AG09319 (cell line): ENCODE results near the gene NSL1.

ENCODE experiments used
- DNase-seq: peaks from one replicate; pipeline ENCODE4 v3.0.0-alpha.2; 2010; ENCODE audit warnings: low read depth; ENCODE audit errors: extremely low read depth
- TF ChIP-seq, protein P1 (sequence below): IDR thresholded peaks from 2 replicates; pipeline ENCODE4 v1.5.1; 2011; ENCODE audit warnings: low read depth, mild to moderate bottlenecking, inconsistent platforms, low read length, moderate library complexity

NSL1 gene

DNA sequence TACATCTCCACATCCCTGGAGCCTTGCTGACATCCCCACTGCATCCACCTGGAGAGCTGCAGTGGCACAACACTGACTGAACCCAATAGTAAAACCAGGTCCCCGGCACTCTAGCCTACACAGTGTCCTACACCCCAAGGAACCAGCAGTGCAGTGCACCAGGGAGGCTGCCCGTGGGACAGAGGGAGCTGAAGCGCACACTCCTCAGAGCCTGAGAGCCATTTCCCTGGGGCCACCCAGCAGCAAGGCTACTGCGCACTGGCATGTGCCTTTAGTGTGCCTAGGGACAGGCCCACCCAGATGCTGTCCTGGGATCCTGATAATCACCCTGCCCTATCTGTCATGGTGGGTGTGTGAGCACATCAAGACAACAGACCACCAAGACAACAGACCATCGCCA, 31.9 kb downstream of the NSL1 start:
- no peak for DNase-seq
- TF ChIP-seq, protein P1, sequence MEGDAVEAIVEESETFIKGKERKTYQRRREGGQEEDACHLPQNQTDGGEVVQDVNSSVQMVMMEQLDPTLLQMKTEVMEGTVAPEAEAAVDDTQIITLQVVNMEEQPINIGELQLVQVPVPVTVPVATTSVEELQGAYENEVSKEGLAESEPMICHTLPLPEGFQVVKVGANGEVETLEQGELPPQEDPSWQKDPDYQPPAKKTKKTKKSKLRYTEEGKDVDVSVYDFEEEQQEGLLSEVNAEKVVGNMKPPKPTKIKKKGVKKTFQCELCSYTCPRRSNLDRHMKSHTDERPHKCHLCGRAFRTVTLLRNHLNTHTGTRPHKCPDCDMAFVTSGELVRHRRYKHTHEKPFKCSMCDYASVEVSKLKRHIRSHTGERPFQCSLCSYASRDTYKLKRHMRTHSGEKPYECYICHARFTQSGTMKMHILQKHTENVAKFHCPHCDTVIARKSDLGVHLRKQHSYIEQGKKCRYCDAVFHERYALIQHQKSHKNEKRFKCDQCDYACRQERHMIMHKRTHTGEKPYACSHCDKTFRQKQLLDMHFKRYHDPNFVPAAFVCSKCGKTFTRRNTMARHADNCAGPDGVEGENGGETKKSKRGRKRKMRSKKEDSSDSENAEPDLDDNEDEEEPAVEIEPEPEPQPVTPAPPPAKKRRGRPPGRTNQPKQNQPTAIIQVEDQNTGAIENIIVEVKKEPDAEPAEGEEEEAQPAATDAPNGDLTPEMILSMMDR, result no peak

DNA sequence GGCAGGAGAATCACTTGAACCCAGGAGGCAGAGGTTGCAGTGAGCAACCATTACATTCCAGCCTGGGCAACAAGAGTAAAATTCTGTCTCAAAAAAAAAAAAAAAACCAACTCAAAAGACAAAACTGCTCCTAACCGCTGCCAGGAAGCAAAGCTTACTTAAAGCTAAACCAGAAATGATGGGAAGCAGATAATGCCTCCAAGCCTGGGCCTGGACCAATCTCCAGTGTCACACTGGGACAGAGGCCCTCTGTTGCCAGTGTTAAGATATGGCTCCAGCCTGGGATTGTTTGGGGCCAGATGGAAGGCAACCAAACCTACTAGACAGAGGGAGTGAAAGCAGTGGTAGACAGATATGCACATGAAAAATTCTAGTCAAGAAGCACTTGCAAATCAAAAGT, 36.9 kb downstream of the NSL1 start:
- TF ChIP-seq, protein P1, result no peak
- no peak for DNase-seq

DNA sequence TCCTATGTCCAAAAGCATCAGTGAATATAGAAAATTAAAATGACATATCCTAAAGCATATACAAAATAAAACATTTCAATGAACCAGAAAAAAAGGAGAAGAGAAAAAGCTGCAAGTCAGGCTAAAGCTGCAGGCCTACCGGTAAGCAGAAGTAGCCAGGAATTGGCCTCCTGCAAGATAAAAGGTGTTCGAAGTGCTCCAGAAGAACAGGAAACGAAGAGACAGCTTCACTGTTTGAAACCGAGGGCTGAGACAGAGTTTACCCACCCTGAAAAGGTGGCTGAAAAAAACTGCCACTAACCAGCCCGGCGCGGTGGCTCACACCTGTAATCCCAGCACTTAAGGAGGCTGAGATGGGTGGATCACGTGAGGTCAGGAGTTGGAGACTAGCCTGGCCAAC, 37.4 kb downstream of the NSL1 start:
- TF ChIP-seq, protein P1, result no peak
- DNase-seq, result no peak

DNA sequence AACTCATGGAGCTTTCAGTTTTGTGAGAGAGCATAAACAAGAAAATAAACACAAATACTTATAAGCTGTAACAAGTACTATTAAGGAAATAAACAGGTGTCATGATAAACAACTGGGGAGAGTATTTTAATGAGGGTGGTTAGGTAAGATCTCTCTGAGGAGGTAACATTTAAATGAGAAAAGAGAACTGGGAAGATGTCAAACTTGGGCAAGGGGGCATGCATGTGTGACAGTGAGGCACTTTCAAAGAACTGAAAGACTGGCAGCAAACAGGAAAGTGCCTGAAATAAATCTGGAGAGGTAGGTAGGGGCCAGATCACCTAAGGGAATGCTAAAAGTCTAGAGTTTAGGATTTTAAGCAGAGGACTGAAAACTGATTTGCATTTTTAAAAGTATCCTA, 37.8 kb downstream of the NSL1 start:
- TF ChIP-seq, protein P1, result no peak
- DNase-seq, result no peak

DNA sequence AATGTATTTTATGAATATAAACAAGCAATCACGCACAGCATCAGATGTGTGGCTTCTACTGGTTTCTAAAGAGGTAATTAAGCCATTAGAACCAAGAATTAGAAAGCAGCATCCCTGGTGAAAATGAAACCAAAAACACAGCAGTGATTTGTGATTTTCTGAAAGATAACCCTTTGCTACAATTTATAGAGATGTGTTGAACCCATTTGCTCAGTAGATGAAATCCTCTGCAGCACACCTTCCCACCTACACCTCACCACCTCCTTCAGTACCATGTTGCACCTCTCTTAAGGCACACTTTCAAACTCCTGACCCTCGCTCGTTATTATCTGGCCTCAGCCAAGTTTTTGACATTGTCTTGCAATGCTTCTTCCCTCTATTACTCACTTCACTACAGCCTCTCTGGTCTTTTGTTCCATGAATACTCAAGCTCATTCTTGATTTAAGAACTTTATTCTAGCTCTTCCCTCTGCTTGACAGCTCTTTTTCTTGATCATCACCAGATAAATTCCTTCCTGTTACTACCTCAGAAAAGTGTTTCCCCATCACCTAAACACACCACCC, 38.6 kb downstream of the NSL1 start:
- no peak for DNase-seq
- TF ChIP-seq, protein P1, result no peak

DNA sequence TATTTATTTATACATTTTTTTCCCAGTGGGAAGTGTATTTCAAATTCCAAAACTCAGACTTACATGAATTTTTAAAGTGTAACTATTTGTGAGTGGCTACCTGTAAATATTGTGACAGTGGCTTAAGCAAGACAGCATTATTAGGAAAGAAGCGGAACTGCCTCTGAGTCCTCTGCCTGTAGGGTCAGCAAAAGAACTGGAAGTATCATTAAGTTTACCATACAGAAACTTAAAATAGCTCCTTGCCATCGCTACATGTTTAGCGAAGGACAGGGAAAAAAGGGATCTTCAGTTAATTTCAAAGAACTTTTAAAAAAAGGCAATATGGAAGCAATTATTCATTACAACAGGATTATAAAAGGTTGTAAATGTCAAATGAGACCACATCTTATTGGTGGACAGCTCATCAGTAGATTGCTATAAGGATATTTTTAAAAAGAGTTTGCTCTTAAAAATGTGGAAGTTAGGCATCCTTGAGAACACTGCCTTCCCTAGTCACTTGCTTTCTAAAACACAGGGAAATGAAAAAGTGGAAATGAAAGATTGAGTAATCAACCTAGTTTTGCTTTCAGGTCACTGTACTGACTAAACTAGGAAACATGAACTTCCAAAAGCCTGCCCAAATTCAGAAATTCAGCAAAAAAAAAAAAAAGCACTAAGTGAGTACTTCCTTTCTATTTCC, 39.2 kb downstream of the NSL1 start:
- no peak for DNase-seq
- TF ChIP-seq, protein P1, result no peak

DNA sequence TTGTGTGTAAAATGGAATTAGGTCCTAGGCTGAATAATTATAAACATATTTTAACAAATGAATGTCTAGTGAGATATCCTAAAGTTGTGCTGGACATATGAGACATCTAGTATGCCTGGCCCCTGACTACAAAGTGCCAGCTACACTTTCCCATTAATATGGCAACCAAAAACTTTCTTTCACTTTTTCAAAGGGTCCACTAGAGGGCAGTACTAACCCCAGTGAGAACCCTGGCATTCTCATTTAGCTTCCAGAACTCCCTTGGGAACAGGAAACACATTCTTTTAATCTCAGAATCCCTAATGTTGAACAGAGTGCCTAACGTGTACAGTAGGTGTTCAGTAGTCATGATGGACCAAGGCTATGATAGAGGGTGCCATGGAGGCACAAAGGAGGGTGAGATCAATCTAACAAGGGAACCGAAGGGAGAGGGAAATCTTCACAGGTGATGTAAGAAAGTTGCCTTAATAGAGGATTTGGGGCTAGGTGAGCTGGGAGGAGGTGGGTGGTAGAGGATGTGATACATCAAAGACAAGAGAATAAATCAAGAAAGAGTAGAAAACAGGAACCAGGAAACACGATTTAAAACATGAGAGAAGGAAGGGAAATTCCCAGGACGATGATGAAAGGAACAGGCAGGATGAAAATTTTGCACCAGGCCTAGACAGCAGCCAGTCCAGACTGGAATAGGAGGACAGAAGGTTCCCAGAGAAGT, 41.6 kb downstream of the NSL1 start:
- TF ChIP-seq, protein P1, result peak; percentile 65
- peak; percentile 32 for DNase-seq
